Rectal smooth muscle tissue (tissue), 1 donor: ENCODE measurements around the gene PEX26.

ENCODE experiments used
- H3K27ac ChIP-seq: one replicate; pipeline ENCODE4 v1.7.0; 2013; ENCODE audit warnings: low read depth, low read length, inconsistent platforms
- H3K27me3 ChIP-seq: one replicate; pipeline ENCODE4 v1.7.0; 2013; ENCODE audit warnings: low read length; ENCODE audit not compliant: control insufficient read depth, insufficient read depth
- H3K36me3 ChIP-seq: one replicate; pipeline ENCODE4 v1.7.0; 2013; ENCODE audit warnings: low read length; ENCODE audit not compliant: control insufficient read depth, insufficient read depth
- H3K4me1 ChIP-seq: one replicate; pipeline ENCODE4 v1.7.0; 2013; ENCODE audit warnings: low read length; ENCODE audit not compliant: control insufficient read depth, insufficient read depth
- H3K4me3 ChIP-seq: one replicate; pipeline ENCODE4 v1.7.0; 2013; ENCODE audit warnings: low read length
- H3K9ac ChIP-seq: one replicate; pipeline ENCODE4 v1.7.0; 2013; ENCODE audit warnings: low read length

The PEX26 gene

GRCh38 chr22:18152519-18152918 is 74.7 kb downstream of the PEX26 start:
- Histone ChIP-seq H3K36me3 (no peaks in the 10 kb centered on the region), H3K4me3 (no peak overlapping the region), H3K4me1 (no peaks in the 10 kb centered on the region), H3K27me3 (no peaks in the 10 kb centered on the region), H3K9ac (no peak overlapping the region), H3K27ac (no peak overlapping the region)

DNA sequence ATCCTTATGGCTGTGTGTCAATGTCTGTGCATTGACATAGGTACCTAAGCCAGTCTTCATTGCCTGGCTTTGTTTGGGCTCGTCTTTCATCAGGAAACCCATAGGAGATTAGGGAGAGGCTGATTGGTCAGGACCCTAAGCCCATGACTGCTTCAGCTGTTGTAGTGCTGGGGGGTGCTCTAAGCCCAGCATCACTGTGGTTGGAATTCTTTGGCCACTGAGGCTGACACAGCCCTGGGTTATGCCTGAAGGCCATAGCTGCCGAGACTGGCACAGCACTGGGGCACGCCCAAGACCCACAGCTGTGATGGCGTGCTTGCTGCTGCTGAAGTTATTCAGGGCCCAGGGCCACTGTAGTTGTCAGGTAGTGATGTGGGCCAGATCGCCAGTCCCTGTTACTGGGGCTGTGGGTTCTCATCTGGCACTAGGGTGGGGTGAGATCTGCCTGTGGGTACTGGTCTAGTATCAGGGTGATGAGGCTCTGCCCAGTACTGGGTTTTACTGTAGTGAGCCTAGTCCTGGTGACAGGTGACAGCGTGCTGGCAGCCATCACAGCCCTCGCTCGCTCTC is 77.1 kb downstream of the PEX26 start:
- Histone ChIP-seq H3K4me1 (no peaks in the 10 kb centered on the region), H3K9ac (no peak overlapping the region), H3K36me3 (peaks cover 3% of the 10 kb centered on the region), H3K4me3 (no peak overlapping the region), H3K27ac (no peak overlapping the region), H3K27me3 (no peaks in the 10 kb centered on the region)
